HG02970 (cell line): ENCODE measurements around the gene PSMD4.
"Not testable (repeated sequence)": the region's sequence is repeated elsewhere in the genome, so short reads cannot be mapped to it uniquely, and the experiment has no call there.

ENCODE experiments used
- ATAC-seq: cut with Tn5 transposase; IDR thresholded peaks from one replicate; pipeline ENCODE4 v1.9.1; 2021; ENCODE audit warnings: mild to moderate bottlenecking, moderate library complexity, moderate number of reproducible peaks; ENCODE audit not compliant: unreplicated experiment, low FRiP score

Gene PSMD4

GRCh38 chr1:151267760-151268159 lies 13.2 kb downstream of the PSMD4 start:
- ATAC-seq, result no peak

- ATAC-seq, result no peak
Observed at GRCh38 chr1:151273924-151274466, 19.5 kb downstream of the PSMD4 start.

DNA sequence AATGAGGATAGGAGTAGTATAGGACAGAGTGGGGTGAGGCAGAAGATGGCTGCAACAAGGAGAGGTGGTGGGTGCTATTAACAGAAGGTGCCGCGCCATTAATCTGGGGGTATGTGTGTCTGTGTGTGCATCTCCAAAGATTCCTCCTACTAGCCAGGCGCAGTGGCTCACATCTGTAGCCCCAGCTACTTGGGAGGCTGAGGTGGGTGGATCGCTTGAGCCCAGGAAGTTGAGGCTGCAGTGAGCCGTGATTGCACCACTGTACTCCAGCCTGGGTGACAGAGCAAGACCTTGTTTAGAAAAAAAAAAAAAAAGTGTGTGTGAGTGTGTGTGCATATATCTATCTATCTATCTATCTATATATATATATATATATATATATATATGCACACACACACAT lies 20.8 kb downstream of the PSMD4 start:
- not testable (repeated sequence) for ATAC-seq

GRCh38 chr1:151277249-151277648 lies 22.7 kb downstream of the PSMD4 start:
- no peak for ATAC-seq

DNA sequence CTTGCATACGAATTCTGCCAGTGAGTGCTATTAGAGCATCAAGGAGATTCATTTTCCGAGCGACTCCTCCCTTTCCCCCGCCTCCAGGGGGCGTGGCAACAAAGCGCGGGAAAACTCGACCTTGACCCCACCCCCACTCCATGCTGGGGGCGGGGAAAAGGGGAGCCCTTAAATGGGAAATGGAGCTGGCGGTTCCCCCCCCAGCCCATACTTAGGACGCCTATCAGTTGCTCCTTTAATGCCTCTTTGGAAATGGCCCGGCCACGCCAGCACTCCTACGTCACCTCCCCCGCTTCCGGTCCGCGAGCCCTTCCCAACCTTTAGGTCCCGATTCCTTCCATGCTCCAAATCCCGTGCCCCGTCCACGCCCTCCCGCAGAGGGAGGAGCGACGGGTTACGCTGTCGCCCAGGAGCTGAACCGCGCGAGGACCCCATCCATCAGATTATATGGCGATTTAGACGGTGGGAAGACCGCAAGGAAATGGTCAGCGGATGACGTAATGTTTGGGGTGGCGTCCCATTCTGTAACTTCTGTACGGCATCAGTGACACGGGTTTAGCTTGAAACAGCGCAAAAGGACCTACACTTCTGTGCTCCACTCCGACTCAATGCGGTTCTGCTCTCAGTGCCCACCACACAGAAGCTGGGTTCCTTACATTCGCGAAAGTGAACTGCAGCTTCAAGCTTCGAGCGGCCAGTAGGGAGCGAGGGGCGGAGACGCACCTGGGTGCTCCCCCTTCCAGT lies 26.9 kb downstream of the PSMD4 start:
- ATAC-seq, result peak; percentile 47

DNA sequence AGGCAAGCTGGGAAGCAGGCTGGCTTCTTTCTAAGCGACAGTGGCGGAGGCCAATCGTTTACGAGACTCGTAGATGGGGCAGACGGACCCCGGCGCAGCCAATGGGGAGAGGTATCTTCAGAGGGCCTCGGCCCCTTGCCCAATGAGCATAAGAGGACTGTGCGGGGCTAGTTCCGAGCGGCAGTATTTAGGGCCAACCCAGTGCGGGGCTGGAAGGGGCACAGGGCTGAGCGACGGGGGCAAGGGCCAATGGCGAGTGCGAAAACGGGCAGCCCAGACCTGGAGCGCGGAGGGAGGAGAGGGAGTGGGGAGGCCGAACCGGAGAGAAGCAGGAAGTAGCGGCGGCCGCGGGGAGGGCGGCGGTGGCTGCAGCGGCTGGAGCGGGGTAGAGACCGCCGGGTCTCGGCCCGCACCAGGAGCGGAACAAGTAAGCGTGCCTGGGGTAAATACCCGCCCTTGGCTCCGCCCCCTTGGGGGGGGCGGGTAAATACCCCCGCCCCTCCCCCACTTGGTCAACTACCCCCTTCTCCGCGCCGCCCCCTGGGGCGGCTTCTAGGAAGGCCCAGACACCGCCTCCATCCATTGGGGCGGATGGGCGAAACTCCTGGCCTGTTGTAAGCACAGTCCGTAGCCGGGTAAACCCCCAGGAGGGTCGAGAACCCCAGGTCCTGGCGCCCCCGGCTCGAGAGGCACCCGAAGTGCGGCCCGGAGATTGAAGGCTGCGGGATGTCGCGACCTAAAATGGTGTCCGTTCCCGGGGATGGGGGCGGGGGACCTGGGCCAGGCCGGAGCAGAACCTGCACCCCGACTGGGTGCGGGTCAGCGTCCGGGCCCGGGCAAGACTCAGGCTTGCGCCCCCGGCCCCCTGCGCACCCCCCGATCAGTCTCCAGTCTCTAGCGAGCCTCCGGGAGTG lies 27.7 kb downstream of the PSMD4 start, which contains the start of gene ZNF687:
Gene ZNF687, plus strand, starts transcription at position 331 of the 914 bp plus-strand sequence. CDS start 3,993 bp downstream, outside the sequence.
- ATAC-seq, result peak; percentile 66

DNA sequence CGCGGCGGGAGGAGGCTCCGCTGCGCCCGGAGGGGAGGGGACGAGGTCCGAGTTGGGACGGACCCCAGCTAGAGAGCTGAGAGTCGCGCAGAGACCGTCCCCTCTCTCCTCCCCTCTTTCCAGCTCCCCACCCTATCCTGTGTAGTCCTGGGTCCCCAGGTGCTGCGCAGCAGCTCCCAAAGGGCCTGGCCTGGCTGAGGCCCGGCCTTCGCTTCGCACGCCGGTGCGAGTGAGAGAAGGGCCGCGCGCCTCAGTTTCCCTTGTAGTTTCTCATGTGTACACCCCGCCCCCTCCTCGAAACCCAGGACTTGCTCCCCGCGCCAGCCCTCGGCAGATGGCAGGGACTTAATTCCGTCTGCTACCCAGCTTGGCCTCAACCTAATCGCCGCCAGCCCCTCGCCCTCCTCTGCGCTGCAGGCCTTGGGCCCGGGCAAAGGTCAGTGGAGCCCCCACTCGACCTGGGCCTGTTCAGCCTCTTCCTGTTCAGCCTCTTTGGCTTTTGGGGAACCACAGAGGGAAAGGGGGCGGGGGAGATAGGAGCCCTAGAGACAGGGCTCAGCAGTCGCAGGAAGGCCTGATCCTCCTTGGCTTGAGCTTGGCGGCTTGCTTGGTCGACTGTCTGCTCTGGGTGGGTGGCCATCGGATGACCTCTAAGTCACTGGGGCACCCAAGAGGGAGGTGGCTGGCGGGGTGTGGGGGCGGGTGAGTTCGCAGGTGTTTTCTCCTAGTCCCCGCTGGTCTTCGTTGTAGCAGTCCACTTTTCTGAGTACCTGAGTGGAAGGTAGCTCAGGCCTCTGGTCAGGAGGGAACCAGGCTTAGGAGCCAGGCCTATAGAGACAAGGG lies 28.6 kb downstream of the PSMD4 start:
- ATAC-seq, result no peak

- ATAC-seq, result no peak
Observed at GRCh38 chr1:151284013-151284577, 29.6 kb downstream of the PSMD4 start.

DNA sequence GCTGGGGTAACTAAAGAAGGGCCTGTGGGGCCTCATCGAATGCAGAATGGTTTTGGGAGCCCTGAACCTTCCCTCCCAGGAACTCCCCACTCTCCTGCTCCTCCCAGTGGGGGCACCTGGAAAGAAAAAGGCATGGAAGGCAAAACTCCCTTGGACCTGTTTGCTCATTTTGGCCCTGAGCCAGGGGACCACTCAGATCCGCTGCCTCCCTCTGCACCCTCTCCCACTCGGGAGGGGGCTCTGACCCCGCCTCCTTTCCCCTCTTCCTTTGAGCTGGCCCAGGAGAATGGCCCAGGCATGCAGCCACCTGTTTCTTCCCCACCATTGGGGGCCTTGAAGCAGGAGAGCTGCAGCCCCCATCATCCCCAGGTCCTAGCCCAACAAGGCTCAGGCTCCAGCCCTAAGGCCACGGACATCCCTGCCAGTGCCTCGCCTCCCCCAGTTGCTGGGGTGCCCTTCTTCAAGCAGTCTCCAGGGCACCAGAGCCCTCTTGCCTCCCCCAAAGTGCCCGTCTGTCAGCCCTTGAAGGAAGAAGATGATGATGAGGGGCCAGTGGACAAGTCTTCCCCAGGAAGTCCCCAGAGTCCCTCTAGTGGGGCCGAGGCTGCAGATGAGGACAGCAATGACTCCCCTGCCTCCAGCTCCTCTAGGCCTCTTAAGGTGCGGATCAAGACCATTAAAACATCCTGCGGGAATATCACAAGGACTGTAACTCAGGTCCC lies 32.2 kb downstream of the PSMD4 start:
- ATAC-seq, result no peak

GRCh38 chr1:151287341-151287699 lies 32.8 kb downstream of the PSMD4 start:
- no peak for ATAC-seq

- no peak for ATAC-seq
Observed at GRCh38 chr1:151287767-151288500, 33.4 kb downstream of the PSMD4 start.

GRCh38 chr1:151288502-151288901 lies 34.0 kb downstream of the PSMD4 start:
- no peak for ATAC-seq

- ATAC-seq, result no peak
Observed at GRCh38 chr1:151289080-151289935, 34.8 kb downstream of the PSMD4 start.

- ATAC-seq, result no peak
Observed at GRCh38 chr1:151289991-151290708, 35.6 kb downstream of the PSMD4 start.

DNA sequence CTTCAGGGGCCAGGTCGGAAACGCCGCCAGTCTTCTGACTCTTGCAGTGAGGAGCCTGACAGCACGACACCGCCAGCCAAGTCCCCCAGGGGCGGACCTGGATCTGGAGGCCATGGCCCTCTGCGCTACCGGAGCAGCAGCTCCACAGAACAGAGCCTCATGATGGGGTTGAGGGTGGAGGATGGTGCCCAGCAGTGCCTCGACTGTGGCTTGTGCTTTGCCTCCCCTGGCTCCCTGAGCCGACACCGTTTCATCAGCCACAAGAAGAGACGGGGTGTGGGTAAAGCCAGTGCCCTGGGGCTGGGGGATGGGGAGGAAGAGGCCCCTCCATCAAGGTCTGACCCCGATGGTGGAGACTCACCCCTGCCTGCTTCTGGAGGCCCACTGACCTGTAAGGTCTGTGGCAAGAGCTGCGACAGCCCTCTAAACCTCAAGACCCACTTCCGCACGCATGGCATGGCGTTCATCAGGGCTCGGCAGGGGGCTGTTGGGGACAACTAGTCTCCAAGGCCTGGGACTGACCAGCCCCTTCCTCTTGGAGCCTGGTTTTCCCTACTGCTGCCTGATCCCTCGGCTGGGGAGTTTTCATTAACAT lies 36.3 kb downstream of the PSMD4 start:
- no peak for ATAC-seq

- no peak for ATAC-seq
Observed at GRCh38 chr1:151292207-151293030, 37.9 kb downstream of the PSMD4 start.
